Hematopoietic multipotent progenitor cell treated with erythropoietin and hydrocortisone succinate and interleukin-3 and kit ligand, for 15 days (in vitro differentiated cells): Measurements from ENCODE around the gene SGSM1.
"Not testable (repeated sequence)": the region's sequence is repeated elsewhere in the genome, so short reads cannot be mapped to it uniquely, and the experiment has no call there.

Experiments used
- DNase-seq: peaks from one replicate; pipeline ENCODE4 v3.0.0-alpha.2; 2015; ENCODE audit warnings: low spot score

Gene SGSM1

GRCh38 chr22:24901448-24901847, 95.4 kb downstream of the SGSM1 start:
- no peak for DNase-seq

DNA sequence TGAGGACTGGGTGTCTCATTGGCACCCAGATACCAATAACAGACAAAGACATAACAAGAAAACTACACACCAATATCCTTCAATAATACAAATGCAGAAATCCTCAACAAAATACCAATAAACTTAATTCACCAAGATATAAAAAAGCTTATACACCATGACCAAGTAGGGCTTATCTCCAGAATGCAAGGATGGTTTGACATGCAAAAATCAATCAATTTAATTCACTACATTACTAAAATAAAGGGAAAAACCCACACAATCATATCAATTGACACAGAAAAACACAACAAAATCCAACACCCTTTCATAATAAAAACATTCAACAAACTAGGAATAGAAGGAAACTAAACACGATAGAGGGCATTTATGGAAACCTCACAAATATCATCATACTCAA, 99.9 kb downstream of the SGSM1 start:
- no peak for DNase-seq

- DNase-seq, result not testable (repeated sequence)
These were observed 101.1 kb downstream of the SGSM1 start for GRCh38 chr22:24907101-24907500.

DNA sequence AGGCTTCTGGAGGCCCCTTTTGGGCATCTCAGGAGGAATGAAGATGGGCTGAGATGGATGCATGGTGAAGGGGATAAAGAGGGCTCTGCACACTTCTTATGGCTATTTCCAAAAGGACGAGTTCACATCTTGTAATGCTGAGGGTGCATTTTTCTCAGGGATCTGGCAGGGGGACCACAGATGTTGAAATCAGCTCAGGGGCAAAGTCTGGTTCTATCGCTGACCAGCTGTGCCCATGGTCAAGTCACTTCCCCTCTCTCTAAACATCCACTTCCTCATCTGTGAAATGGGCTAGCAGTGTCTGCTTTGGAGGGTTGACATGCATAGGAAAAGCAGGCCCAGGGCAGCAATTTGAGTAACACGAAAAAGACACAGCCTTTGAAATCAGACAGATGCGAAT, 114.0 kb downstream of the SGSM1 start:
- no peak for DNase-seq

DNA sequence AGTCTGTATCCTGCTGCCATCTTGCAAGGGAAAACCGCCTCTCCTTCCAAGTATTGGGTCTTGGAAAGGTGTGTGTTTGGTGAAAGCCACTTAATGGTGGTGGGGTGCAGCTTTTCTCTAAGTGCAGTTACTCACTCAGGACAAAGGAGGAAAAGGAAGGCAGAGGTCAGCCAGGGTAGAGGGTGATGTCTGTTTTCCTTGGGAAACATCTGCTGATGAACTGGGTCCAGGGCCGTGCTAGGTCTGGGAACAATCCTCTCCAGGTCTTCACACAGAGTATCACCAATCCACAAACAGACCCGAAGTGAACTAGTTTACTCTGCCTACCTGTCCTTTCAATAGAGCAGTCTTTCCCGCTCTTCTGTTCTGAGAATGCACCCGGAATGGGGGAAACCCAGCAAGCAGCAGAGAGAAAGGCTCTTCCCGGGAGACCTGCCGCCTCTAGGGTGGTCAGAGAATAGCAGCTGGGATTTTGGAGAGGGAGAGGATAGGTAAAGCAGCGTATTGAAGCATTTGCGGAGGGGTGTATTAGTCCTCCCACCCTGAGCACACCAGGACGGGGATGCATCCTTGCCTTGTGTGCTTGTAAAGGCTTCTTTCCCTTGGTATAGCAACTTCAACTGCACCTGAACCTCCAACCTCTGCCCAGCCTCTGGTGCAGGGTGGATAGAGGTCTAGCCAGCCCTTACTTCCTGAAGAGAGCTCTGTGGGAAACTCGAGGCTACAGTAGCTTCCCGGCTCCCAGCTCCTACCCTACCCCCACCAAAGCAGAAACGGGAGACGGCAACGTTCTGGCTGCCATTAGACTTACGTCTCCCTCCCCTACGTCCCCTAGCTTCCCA, 119.8 kb downstream of the SGSM1 start:
- DNase-seq, result no peak

DNA sequence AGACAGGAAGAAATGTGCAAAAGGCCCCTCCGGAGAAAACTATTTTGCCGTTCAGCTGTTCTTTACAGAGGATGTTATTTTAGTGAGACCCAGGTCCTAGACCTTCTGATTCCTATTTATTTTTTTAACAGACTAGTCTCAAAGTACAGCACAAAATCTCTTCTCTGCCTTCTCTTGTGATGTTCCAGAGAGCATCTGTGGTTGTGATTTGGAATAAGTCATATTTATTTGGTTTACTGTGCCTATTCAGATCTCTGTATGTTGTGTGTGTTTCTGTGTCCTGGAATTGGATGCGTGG, 120.4 kb downstream of the SGSM1 start:
- no peak for DNase-seq

GRCh38 chr22:24926849-24927579, 121.0 kb downstream of the SGSM1 start:
- DNase-seq, result no peak

DNA sequence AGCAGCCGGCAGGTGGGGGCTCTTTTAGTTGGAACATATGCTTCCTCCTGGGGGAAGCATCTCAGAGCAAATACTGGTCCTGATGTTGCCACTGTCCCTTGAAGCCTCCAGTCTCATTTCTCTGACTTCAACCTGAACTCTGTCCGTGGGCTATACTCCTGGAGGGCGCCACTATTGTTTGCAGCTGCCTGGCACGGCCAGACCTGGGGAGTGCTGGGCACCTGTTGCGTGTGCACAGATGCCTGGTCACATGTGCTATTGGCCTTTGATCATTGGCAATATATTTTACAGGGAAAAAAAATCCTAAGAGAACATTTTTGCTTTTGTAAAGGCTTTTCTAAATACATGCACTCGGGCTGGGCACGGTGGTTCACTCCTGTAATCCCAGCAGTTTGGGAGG, 122.3 kb downstream of the SGSM1 start:
- no peak for DNase-seq

DNA sequence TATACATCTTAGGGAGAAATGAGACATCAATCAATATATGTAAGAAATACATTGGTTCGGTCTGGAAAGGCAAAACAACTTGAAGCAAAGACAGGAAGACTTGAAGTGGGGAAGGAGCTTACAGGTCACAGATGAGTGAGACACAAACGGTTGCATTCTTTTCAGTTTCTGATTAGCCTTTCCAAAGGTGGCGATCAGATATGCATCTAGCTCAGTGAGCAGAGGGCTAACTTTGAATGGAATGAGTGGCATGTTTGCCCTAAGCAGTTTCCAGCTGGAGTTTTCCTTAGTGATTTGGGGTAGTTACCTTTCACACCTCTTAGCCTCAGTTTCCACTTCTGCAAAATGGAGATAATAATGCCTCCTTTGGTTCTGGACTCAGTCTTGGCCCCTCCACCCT, 124.7 kb downstream of the SGSM1 start:
- DNase-seq, result no peak

DNA sequence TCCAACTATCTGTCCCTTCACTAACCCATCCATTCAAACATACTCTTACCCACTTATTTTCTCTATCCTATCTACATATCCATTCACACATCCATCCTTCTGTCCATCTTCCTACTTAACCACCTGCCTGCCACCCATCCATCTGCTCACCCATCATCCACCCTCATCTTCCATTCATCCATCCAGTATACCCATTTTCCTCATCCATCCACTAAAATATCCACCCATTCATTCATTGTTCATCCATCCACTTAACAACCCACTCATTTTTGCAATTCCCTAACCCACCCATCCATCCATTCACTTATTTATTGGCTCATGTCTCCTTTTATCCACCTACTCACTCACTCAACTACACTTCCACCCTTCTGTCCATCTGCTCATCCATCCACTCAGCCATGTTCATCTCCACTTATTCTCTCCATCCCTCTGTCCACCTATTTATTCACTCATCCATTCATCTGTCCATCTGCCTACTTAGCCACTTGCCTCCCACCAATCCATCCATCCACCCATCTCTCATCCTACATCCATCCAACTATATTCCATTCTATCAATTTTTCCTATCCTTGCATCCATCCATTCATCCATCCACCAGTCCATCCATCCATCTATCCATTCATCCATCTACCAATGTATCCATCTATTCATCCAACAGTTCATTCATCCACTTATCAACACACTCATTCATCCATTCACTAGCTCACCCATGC, 129.9 kb downstream of the SGSM1 start:
- no peak for DNase-seq

GRCh38 chr22:24937114-24937513, 131.1 kb downstream of the SGSM1 start:
- no peak for DNase-seq

DNA sequence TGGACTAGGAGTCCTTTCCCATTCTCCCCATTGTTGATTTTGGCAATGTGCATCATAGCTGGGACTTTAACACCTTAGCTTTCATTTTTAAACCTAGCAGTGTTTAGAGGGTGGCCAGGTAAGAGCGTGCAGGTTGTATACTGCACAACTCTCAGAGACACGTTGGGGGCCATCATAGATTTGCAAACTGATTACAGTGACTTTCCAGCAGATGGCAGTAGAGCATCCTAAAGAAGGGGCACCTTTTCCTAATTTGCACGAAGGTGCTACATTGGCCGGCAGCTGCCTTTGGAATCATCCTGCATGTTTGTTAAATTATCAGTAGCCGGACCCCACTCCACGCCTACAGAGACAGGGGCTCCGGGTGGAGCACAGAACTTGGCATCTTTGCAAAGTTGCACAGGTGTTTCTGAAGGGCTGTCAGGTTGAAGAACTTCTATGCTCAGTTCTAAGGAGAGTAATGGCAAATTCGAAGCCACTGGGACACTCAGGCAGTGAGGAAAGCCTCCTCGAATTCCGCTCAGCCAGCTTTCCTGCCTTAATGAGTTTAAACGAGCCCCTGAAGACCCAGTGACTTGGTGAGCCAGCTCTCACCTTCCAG, 132.8 kb downstream of the SGSM1 start:
- peak; percentile 34 for DNase-seq

DNA sequence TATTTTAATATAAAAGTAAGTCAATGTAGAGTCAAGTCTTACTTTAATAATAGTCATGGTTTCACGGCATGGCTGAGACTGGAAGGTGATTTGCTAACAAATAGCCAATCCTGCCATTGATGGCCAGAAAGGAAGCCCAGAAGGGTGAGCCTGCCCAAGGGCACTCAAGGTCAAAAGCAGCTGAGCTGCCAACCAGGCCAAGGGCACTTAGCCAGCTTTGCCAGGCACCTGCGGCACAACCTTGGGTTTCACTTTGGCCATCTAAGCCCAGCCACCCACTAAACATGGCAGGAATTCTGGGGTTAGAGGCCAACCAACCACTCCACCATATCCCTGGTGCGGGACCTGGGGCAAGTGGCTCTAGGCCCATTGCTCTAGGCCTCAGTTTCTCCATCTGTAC, 136.3 kb downstream of the SGSM1 start:
- no peak for DNase-seq

DNA sequence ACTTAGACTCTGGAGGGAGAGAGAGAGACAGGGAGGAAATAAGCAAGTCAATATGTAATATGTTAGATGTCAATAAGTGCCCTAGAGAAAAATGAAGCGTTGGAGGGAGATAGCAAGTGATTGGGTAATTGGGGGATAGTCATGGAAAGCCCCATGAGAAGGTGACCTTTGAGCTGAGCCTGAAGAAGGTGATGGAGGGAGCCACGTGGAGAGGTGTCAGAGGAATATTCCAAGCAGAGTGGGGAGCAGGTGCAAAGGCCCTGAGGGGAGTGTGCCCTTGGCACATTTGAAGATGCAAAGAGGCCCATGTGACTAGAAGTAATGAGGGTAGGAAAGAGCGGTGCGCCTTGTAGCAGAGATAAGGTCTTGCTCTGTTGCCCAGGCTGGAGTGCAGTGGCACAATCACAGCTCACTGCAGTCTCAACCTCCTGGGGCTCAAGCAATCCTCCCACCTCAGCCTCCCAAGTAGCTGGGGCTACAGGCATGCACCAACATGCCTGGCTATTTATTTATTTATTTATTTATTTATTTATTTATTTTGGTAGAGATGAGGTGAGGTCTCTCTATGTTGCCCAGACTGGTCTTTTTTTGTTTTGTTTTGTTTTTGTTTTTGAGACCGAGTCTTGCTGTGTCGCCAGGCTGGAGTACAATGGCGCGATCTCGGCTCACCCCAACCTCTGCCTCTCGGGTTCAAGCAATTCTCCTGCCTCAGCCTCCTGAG, 138.4 kb downstream of the SGSM1 start:
- no peak for DNase-seq

DNA sequence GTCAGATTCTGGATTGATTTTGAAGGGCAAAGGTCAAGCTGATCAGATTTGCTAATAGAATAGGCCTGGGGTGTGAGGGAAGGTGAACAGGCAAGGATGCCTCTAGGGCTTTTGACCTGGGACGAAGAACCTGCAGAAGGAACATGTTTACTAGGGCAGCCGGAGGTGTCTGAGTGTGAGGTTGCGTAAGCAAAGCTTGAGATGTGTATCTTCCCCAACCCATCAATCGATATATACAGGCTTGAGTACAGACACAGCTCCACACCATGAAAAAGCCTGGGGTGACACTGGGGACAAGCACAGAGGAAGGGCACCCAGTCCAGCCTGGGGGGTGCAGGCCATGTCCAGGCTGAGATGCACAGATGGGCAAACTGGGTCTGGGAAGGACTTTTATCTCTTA, 139.4 kb downstream of the SGSM1 start:
- DNase-seq, result no peak

GRCh38 chr22:24947383-24947782, 141.4 kb downstream of the SGSM1 start:
- no peak for DNase-seq

- DNase-seq, result no peak
These were observed 141.9 kb downstream of the SGSM1 start for GRCh38 chr22:24947881-24948280.

- DNase-seq, result no peak
These were observed 142.6 kb downstream of the SGSM1 start for GRCh38 chr22:24948356-24949202.

DNA sequence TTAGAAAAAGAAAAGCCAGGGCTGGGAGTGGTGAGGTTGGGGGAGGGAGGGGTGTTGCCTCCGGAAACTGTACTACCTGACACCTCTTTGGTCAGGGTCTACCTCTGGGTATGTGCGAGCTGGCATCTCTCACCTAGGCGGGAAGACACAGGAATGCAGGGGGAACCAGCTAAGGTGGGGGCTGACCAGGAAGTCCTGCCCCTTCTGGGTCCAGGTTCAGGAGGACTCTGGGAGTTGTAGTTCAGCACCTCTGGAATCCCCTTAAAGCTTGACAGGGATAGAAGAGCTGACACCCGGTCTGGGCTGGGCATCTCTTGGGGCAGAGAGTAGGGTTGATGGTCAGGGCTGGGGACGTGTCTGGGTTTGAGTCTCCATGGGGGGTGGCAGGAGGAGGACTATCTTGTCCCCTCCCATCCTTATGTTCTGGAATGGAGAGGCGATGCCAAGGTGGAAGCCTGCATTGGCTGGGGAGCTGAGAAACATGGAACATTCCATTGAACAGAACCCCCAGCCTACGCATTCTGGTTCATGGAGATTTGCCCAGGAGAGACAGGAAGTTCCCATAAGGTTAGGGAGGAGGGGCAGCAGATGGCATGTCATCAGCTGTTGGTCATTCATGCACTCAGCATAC, 144.4 kb downstream of the SGSM1 start:
- DNase-seq, result no peak
